RWPE2 (cell line): Measurements from ENCODE around the gene PRDM10.

Experiments used
- ATAC-seq: fragments of 200-7000 bp; cut with Tn5 transposase; 3 replicates; pipeline ENCODE4 v1.9.1; 2021; ENCODE audit warnings: low read depth
- DNase-seq: peaks from one replicate; pipeline ENCODE4 v3.0.0-alpha.2; 2020; ENCODE audit warnings: low spot score
- H3K27ac ChIP-seq: fragments of 450-650 bp; 2 replicates; pipeline ENCODE4 v1.5.1; 2017; ENCODE audit warnings: mild to moderate bottlenecking; ENCODE audit not compliant: poor library complexity, severe bottlenecking
- H3K27me3 ChIP-seq: fragments of 250-450 bp; sonication (Bioruptor Pico); 2 replicates; pipeline ENCODE4 v1.5.1; 2021; ENCODE audit warnings: mild to moderate bottlenecking, moderate library complexity; ENCODE audit not compliant: insufficient read depth, poor library complexity, severe bottlenecking
- H3K36me3 ChIP-seq: fragments of 250-450 bp; sonication (Bioruptor Pico); 2 replicates; pipeline ENCODE4 v1.5.1; 2020; ENCODE audit warnings: low read depth, mild to moderate bottlenecking, moderate library complexity
- H3K4me1 ChIP-seq: fragments of 250-450 bp; sonication (Bioruptor Pico); 2 replicates; pipeline ENCODE4 v1.5.1; 2021; ENCODE audit warnings: mild to moderate bottlenecking, moderate library complexity; ENCODE audit not compliant: insufficient read depth, poor library complexity, severe bottlenecking
- H3K4me3 ChIP-seq: fragments of 250-450 bp; sonication (Bioruptor Pico); 2 replicates; pipeline ENCODE4 v1.5.1; 2021; ENCODE audit warnings: mild to moderate bottlenecking, moderate library complexity; ENCODE audit not compliant: severe bottlenecking
- H3K9me3 ChIP-seq: fragments of 250-450 bp; sonication (Bioruptor Pico); 2 replicates; pipeline ENCODE4 v1.5.1; 2021; ENCODE audit warnings: mild to moderate bottlenecking, moderate library complexity; ENCODE audit not compliant: severe bottlenecking
- TF ChIP-seq, protein P1 (sequence below): fragments of 450-650 bp; IDR thresholded peaks from one replicate; pipeline ENCODE4 v1.5.1; 2017; ENCODE audit warnings: mild to moderate bottlenecking, moderate library complexity; ENCODE audit not compliant: poor library complexity, severe bottlenecking

PRDM10 gene

GRCh38 chr11:129910360-129910759 lies 92.3 kb downstream of the PRDM10 start:
- TF ChIP-seq, protein P1, sequence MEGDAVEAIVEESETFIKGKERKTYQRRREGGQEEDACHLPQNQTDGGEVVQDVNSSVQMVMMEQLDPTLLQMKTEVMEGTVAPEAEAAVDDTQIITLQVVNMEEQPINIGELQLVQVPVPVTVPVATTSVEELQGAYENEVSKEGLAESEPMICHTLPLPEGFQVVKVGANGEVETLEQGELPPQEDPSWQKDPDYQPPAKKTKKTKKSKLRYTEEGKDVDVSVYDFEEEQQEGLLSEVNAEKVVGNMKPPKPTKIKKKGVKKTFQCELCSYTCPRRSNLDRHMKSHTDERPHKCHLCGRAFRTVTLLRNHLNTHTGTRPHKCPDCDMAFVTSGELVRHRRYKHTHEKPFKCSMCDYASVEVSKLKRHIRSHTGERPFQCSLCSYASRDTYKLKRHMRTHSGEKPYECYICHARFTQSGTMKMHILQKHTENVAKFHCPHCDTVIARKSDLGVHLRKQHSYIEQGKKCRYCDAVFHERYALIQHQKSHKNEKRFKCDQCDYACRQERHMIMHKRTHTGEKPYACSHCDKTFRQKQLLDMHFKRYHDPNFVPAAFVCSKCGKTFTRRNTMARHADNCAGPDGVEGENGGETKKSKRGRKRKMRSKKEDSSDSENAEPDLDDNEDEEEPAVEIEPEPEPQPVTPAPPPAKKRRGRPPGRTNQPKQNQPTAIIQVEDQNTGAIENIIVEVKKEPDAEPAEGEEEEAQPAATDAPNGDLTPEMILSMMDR = no peak
- DNase-seq (no peak), ATAC-seq (no peak)
- no peak overlapping the region for H3K27ac ChIP-seq
- no peak overlapping the region for H3K4me3 ChIP-seq
- no peaks in the 10 kb centered on the region for H3K27me3 ChIP-seq
- H3K9me3 ChIP-seq = no peaks in the 10 kb centered on the region
- peaks cover 26% of the 10 kb centered on the region for H3K36me3 ChIP-seq
- H3K4me1 ChIP-seq = peaks cover 8% of the 10 kb centered on the region

DNA sequence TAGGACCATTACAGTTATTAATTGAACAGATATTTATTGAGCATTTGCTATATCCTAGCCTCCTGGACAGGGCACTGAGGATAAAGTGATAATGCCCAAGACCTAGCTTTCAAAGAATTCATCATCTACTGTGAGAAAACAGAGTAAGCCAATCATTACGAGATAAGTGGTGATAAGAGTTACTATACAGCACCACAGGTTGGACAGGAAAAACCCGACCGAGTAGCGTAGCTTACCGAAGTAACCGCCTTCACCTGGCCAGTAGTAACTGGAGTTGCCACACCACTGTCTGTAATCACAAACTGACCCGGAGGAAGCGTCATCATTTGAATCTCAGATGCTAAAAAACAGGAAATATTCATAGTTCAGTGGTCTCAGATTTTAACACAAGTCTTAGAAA lies 97.2 kb downstream of the PRDM10 start:
- Histone ChIP-seq H3K27ac (no peak overlapping the region), H3K27me3 (no peaks in the 10 kb centered on the region), H3K4me3 (no peak overlapping the region), H3K36me3 (peaks cover 29% of the 10 kb centered on the region), H3K9me3 (no peaks in the 10 kb centered on the region), H3K4me1 (no peaks in the 10 kb centered on the region)
- TF ChIP-seq, protein P1 = no peak
- ATAC-seq (no peak), DNase-seq (no peak)

DNA sequence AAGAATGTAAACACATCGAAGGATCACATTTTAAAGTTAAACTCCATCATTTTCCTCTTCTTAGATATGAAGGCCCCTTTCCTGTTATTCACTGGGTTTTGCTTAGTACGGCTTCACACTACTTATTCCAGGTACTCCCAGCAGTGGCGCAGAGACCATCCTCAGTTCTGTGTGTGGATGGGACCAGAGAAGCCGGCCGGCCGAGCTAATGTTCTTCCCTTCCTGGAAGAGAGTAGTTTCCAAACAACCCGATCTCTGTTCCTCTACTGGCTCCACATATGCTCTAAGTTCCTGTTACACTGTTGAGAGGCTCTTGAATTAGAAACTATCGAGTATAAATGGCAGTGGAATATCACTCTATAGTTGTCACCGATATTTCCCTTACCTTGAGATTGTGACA lies 106.6 kb downstream of the PRDM10 start:
- Histone ChIP-seq H3K27ac (peak overlapping the region; percentile 46), H3K27me3 (no peaks in the 10 kb centered on the region), H3K4me1 (peaks cover 7% of the 10 kb centered on the region), H3K36me3 (peaks cover 29% of the 10 kb centered on the region), H3K4me3 (peak overlapping the region; percentile 58), H3K9me3 (no peaks in the 10 kb centered on the region)
- TF ChIP-seq, protein P1 = no peak
- DNase-seq = no peak
- no peak for ATAC-seq

DNA sequence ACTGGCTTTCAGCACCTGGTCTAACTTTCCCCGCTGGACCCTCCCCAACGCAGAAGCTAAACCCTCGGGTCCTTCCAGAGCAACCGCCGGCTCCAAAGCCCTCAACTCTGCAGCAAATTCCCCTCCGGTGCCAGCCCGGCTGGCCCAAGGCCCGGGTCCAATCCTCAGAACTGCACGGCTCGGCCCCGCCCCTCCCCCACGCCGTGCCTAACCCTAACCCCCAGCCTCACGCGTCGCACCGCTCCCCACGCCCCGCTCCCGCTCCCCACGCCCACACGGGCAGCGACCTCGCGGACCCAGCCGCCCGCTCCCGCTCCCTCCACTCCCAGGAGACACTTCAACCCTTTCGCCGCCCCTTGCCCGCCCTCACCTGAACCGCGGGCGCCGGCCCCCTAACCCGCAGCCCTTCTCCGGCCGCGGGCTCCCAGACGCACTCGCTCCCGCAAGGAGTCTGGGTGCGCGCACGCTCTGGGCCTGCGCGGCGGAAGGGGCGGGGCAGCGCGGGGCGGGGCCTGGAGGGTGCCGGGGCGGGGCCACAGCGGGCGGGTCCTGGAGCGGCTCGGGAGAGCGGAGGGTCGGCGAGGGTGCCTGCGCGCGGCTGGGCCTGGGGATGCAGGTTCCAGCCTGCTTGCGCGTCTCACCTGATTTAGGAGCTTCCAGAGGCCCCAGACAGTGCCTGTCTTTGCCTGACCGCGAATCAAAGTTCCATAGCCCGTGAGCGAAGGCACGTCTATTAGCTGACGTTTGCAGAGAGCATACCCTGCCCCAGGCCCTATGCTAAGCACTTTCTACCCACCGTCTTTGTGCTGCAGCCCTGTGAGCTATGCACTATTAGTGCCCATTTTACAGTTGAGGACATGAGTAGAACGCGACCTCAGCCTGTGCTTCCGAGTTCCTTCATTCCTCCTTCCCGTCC lies 107.3 kb downstream of the PRDM10 start, which contains the start of gene NFRKB:
NFRKB (minus strand) TSS at position 453 of the 916 bp plus-strand sequence. CDS start 2,729 bp downstream, outside the sequence.
- TF ChIP-seq, protein P1 = no peak
- H3K36me3 ChIP-seq = peaks cover 29% of the 10 kb centered on the region
- H3K4me3 ChIP-seq = peak within 1 kb of the TSS; percentile 58
- peak within 1 kb of the TSS; percentile 46 for H3K27ac ChIP-seq
- ATAC-seq (peak; percentile 95), DNase-seq (peak; percentile 72)
- no peaks in the 10 kb centered on the region for H3K9me3 ChIP-seq
- H3K4me1 ChIP-seq = peaks cover 7% of the 10 kb centered on the region
- H3K27me3 ChIP-seq = no peaks in the 10 kb centered on the region
